ENCODE data around the gene PPP1R10. TPM values are rescaled to one million over a fixed set of nuclear protein-coding genes. Genes with fewer than 3 reads are reported as not detected.
A peak's percentile ranks its signal among the peaks of the same experiment; 100 is the strongest.

PPP1R10 gene
- total RNA-seq, 1 donor from 2014 or later = 82.1 TPM

GRCh38 chr6:30583921-30584320, 33.1 kb downstream of the PPP1R10 start:
- H3K36me3 Mint-ChIP-seq (ENCODE audit: unreplicated experiment) = peaks cover 65% of the 10 kb centered on the region
- TF ChIP-seq CTCF (IDR thresholded peaks at IDR 0.05) = no peak
- no peak for DNase-seq (ENCODE audit: extremely low spot score, unreplicated experiment)
- no peak overlapping the region for H3K27ac Mint-ChIP-seq (ENCODE audit: unreplicated experiment)
- no peaks in the 10 kb centered on the region for H3K9me3 Mint-ChIP-seq (ENCODE audit: unreplicated experiment)
- H3K27me3 Mint-ChIP-seq (ENCODE audit: unreplicated experiment) = no peaks in the 10 kb centered on the region
- H3K4me3 Mint-ChIP-seq (ENCODE audit: unreplicated experiment) = no peak overlapping the region
- no peaks in the 10 kb centered on the region for H3K4me1 Mint-ChIP-seq (ENCODE audit: unreplicated experiment)

- H3K27me3 Mint-ChIP-seq (ENCODE audit: unreplicated experiment) = no peaks in the 10 kb centered on the region
- TF ChIP-seq CTCF (IDR thresholded peaks at IDR 0.05) = no peak
- H3K9me3 Mint-ChIP-seq (ENCODE audit: unreplicated experiment) = no peaks in the 10 kb centered on the region
- peaks cover 53% of the 10 kb centered on the region for H3K36me3 Mint-ChIP-seq (ENCODE audit: unreplicated experiment)
- H3K27ac Mint-ChIP-seq (ENCODE audit: unreplicated experiment) = no peak overlapping the region
- no peak overlapping the region for H3K4me3 Mint-ChIP-seq (ENCODE audit: unreplicated experiment)
- peaks cover 15% of the 10 kb centered on the region for H3K4me1 Mint-ChIP-seq (ENCODE audit: unreplicated experiment)
- no peak for DNase-seq (ENCODE audit: extremely low spot score, unreplicated experiment)
Measured at GRCh38 chr6:30578051-30578450, 39.0 kb downstream of the PPP1R10 start.

GRCh38 chr6:30573113-30573512, 43.9 kb downstream of the PPP1R10 start:
- TF ChIP-seq CTCF (IDR thresholded peaks at IDR 0.05) = no peak
- no peaks in the 10 kb centered on the region for H3K9me3 Mint-ChIP-seq (ENCODE audit: unreplicated experiment)
- no peaks in the 10 kb centered on the region for H3K27me3 Mint-ChIP-seq (ENCODE audit: unreplicated experiment)
- H3K36me3 Mint-ChIP-seq (ENCODE audit: unreplicated experiment) = peaks cover 16% of the 10 kb centered on the region
- peaks cover 47% of the 10 kb centered on the region for H3K4me1 Mint-ChIP-seq (ENCODE audit: unreplicated experiment)
- H3K4me3 Mint-ChIP-seq (ENCODE audit: unreplicated experiment) = peak overlapping the region; percentile 98
- no peak for DNase-seq (ENCODE audit: extremely low spot score, unreplicated experiment)
- H3K27ac Mint-ChIP-seq (ENCODE audit: unreplicated experiment) = no peak overlapping the region

GRCh38 chr6:30572148-30572547, 44.9 kb downstream of the PPP1R10 start:
- Mint-ChIP-seq H3K27ac (ENCODE audit: unreplicated experiment) (peak overlapping the region; percentile 98), H3K4me1 (ENCODE audit: unreplicated experiment) (peaks cover 47% of the 10 kb centered on the region), H3K9me3 (ENCODE audit: unreplicated experiment) (no peaks in the 10 kb centered on the region), H3K27me3 (ENCODE audit: unreplicated experiment) (no peaks in the 10 kb centered on the region), H3K36me3 (ENCODE audit: unreplicated experiment) (peaks cover 8% of the 10 kb centered on the region), H3K4me3 (ENCODE audit: unreplicated experiment) (peak overlapping the region; percentile 98)
- TF ChIP-seq CTCF (IDR thresholded peaks at IDR 0.05) = no peak
- no peak for DNase-seq (ENCODE audit: extremely low spot score, unreplicated experiment)

- Mint-ChIP-seq H3K27ac (ENCODE audit: unreplicated experiment) (peak overlapping the region; percentile 98), H3K9me3 (ENCODE audit: unreplicated experiment) (no peaks in the 10 kb centered on the region), H3K4me1 (ENCODE audit: unreplicated experiment) (peaks cover 47% of the 10 kb centered on the region), H3K27me3 (ENCODE audit: unreplicated experiment) (no peaks in the 10 kb centered on the region), H3K4me3 (ENCODE audit: unreplicated experiment) (peak overlapping the region; percentile 98), H3K36me3 (ENCODE audit: unreplicated experiment) (peaks cover 3% of the 10 kb centered on the region)
- no peak for TF ChIP-seq CTCF (IDR thresholded peaks at IDR 0.05)
- DNase-seq (ENCODE audit: extremely low spot score, unreplicated experiment) = no peak
Measured at GRCh38 chr6:30571762-30572082, 45.3 kb downstream of the PPP1R10 start.
